H1 (cell line): ENCODE measurements around the gene CFP. TPM values are rescaled to one million over a fixed set of nuclear protein-coding genes. Genes with fewer than 3 reads are reported as not detected.

ENCODE experiments used
- CTCF ChIA-PET: fragments of 300-600 bp; sonication (Branson Sonifier 250); formaldehyde crosslinking; loops from one replicate; lab custom pipeline; 2021; ENCODE audit not compliant: partially characterized antibody; lab: Charles Lee
- POLR2A ChIA-PET: fragments of 300-600 bp; sonication (Branson Sonifier 250); formaldehyde crosslinking; loops from one replicate; lab custom pipeline; 2021; ENCODE audit warnings: inconsistent platforms; ENCODE audit not compliant: partially characterized antibody; lab: Charles Lee
- DNase-seq, 2 experiments: peaks; one replicate each; pipeline versions ENCODE4 v3.0.0 to v3.0.0-alpha.2; 2010 to 2022; ENCODE audit warnings: low spot score in 2 of 2, low read depth in 1 of 2, mixed read lengths in 1 of 2
- FAIRE-seq: peaks from 2 replicates; lab custom pipeline; 2011; peaks lifted over from hg19 to GRCh38; lab: Jason Lieb, UNC
- H2AFZ ChIP-seq: 2 replicates; pipeline ENCODE4 v1.8.1; 2012; ENCODE audit warnings: low read length, inconsistent platforms
- H2AK5ac ChIP-seq: 2 replicates; pipeline ENCODE4 v1.6.1; 2013; ENCODE audit warnings: low read depth, low read length
- H2BK120ac ChIP-seq: replicated peaks from 2 replicates; pipeline ENCODE3; 2013; ENCODE audit warnings: low read depth, low read length, inconsistent platforms
- H2BK12ac ChIP-seq: 2 replicates; pipeline ENCODE4 v1.6.1; 2013; ENCODE audit warnings: low read depth, low read length
- H2BK15ac ChIP-seq: 2 replicates; pipeline ENCODE4 v1.6.1; 2013; ENCODE audit warnings: low read length
- H2BK20ac ChIP-seq: 2 replicates; pipeline ENCODE4 v1.6.1; 2013; ENCODE audit warnings: low read length
- H2BK5ac ChIP-seq: 2 replicates; pipeline ENCODE4 v1.6.1; 2013; ENCODE audit warnings: low read depth, low read length
- H3K14ac ChIP-seq: 2 replicates; pipeline ENCODE4 v1.6.1; 2013; ENCODE audit warnings: inconsistent platforms; ENCODE audit not compliant: insufficient read length
- H3K18ac ChIP-seq: 2 replicates; pipeline ENCODE4 v1.6.1; 2013; ENCODE audit warnings: low read length; ENCODE audit errors: extremely low read depth
- H3K23ac ChIP-seq: 2 replicates; pipeline ENCODE4 v1.6.1; 2013; ENCODE audit warnings: inconsistent platforms; ENCODE audit not compliant: insufficient read length
- H3K23me2 ChIP-seq: 2 replicates; pipeline ENCODE4 v1.6.1; 2013; ENCODE audit warnings: low read depth, low read length
- H3K27ac ChIP-seq: 2 replicates; pipeline ENCODE4 v1.6.1; 2011; ENCODE audit warnings: low read depth, low read length, inconsistent platforms
- H3K27me3 ChIP-seq, 4 experiments: replicated peaks in 1 of 4; 1 replicate in 1 of 4; 2 replicates in 3 of 4; pipeline versions ENCODE4 v1.6.1 to v1.8.1; 2011 to 2013; ENCODE audit warnings: low read length in 3 of 4, mild to moderate bottlenecking in 3 of 4, inconsistent platforms in 2 of 4, mixed read lengths in 2 of 4, moderate library complexity in 1 of 4; ENCODE audit not compliant: control insufficient read depth in 3 of 4, insufficient read depth in 3 of 4; ENCODE audit errors: extremely low read depth in 1 of 4
- H3K36me3 ChIP-seq, 4 experiments: 2 replicates each; pipeline versions ENCODE4 v1.6.1 to v1.8.1; 2011 to 2013; ENCODE audit warnings: mild to moderate bottlenecking in 4 of 4, low read length in 3 of 4, moderate library complexity in 2 of 4, control low read depth in 1 of 4, inconsistent platforms in 1 of 4; ENCODE audit not compliant: insufficient read depth in 4 of 4, control insufficient read depth in 2 of 4
- H3K4ac ChIP-seq: replicated peaks from 2 replicates; pipeline ENCODE3; 2013; ENCODE audit warnings: low read length, low read depth, mixed read lengths, inconsistent platforms; ENCODE audit not compliant: insufficient read length
- H3K4me1 ChIP-seq, 4 experiments: replicated peaks in 1 of 4; 1 replicate in 1 of 4; 2 replicates in 3 of 4; pipeline versions ENCODE4 v1.6.1 to v1.8.1; 2011 to 2013; ENCODE audit warnings: low read length in 3 of 4, inconsistent platforms in 2 of 4, mixed read lengths in 1 of 4; ENCODE audit not compliant: insufficient read depth in 4 of 4, control insufficient read depth in 3 of 4
- H3K4me2 ChIP-seq, 2 experiments: 2 replicates each; pipeline versions ENCODE4 v1.6.1 to v1.8.1; 2011 to 2013; ENCODE audit warnings: low read depth in 2 of 2, low read length in 2 of 2, control low read depth in 1 of 2, inconsistent platforms in 1 of 2, mild to moderate bottlenecking in 1 of 2; ENCODE audit not compliant: insufficient read depth in 1 of 2
- H3K4me3 ChIP-seq, 4 experiments: fragments of 200-600, 300-600 bp in 1 of 4; sonication (generic), shearing (Covaris generic), sonication (Bioruptor Twin) in 1 of 4; 2 replicates each; pipeline versions ENCODE4 v1.5.1 to v1.8.1; 2011 to 2016; ENCODE audit warnings: low read length in 4 of 4, low read depth in 3 of 4, control low read depth in 2 of 4, inconsistent platforms in 2 of 4, mild to moderate bottlenecking in 2 of 4, mixed read lengths in 1 of 4, moderate library complexity in 1 of 4; ENCODE audit not compliant: insufficient read depth in 2 of 4; ENCODE audit errors: extremely low read depth in 1 of 4
- H3K56ac ChIP-seq: replicated peaks from 2 replicates; pipeline ENCODE3; 2013; ENCODE audit warnings: low read depth, mild to moderate bottlenecking, mixed read lengths, low read length, inconsistent platforms; ENCODE audit not compliant: insufficient read length
- H3K79me1 ChIP-seq: 2 replicates; pipeline ENCODE4 v1.6.1; 2013; ENCODE audit warnings: low read depth, low read length, control low read depth
- H3K79me2 ChIP-seq, 2 experiments: 2 replicates each; pipeline versions ENCODE4 v1.6.1 to v1.8.1; 2012 to 2013; ENCODE audit warnings: low read length in 2 of 2, mild to moderate bottlenecking in 2 of 2, inconsistent platforms in 1 of 2; ENCODE audit not compliant: insufficient read depth in 2 of 2, control insufficient read depth in 1 of 2
- H3K9ac ChIP-seq, 4 experiments: replicated peaks in 1 of 4; 1 replicate in 1 of 4; 2 replicates in 3 of 4; pipeline versions ENCODE4 v1.6.1 to v1.8.1; 2011 to 2013; ENCODE audit warnings: low read depth in 3 of 4, low read length in 3 of 4, control low read depth in 2 of 4, mild to moderate bottlenecking in 2 of 4, moderate library complexity in 2 of 4, inconsistent platforms in 1 of 4; ENCODE audit errors: extremely low read depth in 1 of 4
- H3K9me3 ChIP-seq, 2 experiments: 2 replicates each; pipeline versions ENCODE4 v1.6.1 to v1.8.1; 2012 to 2013; ENCODE audit warnings: mild to moderate bottlenecking in 2 of 2, moderate library complexity in 2 of 2, control low read depth in 1 of 2, inconsistent platforms in 1 of 2, low read depth in 1 of 2, low read length in 1 of 2, mixed read lengths in 1 of 2; ENCODE audit not compliant: insufficient read depth in 2 of 2
- H4K20me1 ChIP-seq, 2 experiments: replicated peaks in 1 of 2; 2 replicates each; pipeline versions ENCODE3 to v1.8.1; 2011 to 2013; ENCODE audit warnings: inconsistent platforms in 2 of 2, low read length in 2 of 2, mild to moderate bottlenecking in 1 of 2; ENCODE audit not compliant: insufficient read depth in 2 of 2, control insufficient read depth in 1 of 2
- H4K5ac ChIP-seq: 2 replicates; pipeline ENCODE4 v1.6.1; 2013; ENCODE audit warnings: low read length, low read depth, mixed read lengths, inconsistent platforms; ENCODE audit not compliant: insufficient read length
- H4K8ac ChIP-seq: 2 replicates; pipeline ENCODE4 v1.8.0; 2013; ENCODE audit warnings: mild to moderate bottlenecking, moderate library complexity, low read length, inconsistent platforms; ENCODE audit not compliant: insufficient read depth; ENCODE audit errors: extremely low read depth
- H4K91ac ChIP-seq: replicated peaks from 2 replicates; pipeline ENCODE3; 2013; ENCODE audit warnings: low read length, mixed read lengths, inconsistent platforms; ENCODE audit not compliant: insufficient read length
- BCL11A ChIP-seq, 2 experiments: IDR thresholded peaks; one replicate each; pipeline ENCODE4 v1.6.1; 2011; ENCODE audit warnings: low read depth in 2 of 2, low read length in 2 of 2, mild to moderate bottlenecking in 2 of 2
- CHD1 ChIP-seq: IDR thresholded peaks from 2 replicates; pipeline ENCODE4 v1.6.1; 2012; ENCODE audit warnings: low read depth, low read length, improper control_type of control experiment
- CHD2 ChIP-seq: IDR thresholded peaks from 2 replicates; pipeline ENCODE4 v1.6.1; 2012; ENCODE audit warnings: low read length, improper control_type of control experiment
- CTBP2 ChIP-seq: IDR thresholded peaks from 2 replicates; pipeline ENCODE4 v1.7.0; 2011; ENCODE audit warnings: borderline replicate concordance, mild to moderate bottlenecking, moderate library complexity, mixed read lengths, low read length; ENCODE audit not compliant: insufficient read depth, insufficient read length
- EP300 ChIP-seq, 2 experiments: IDR thresholded peaks; 1 replicate in 1 of 2; 2 replicates in 1 of 2; pipeline ENCODE4 v1.6.1; 2011 to 2012; ENCODE audit warnings: low read depth in 2 of 2, low read length in 2 of 2, mild to moderate bottlenecking in 2 of 2, borderline replicate concordance in 1 of 2, inconsistent platforms in 1 of 2, moderate library complexity in 1 of 2
- JUND ChIP-seq: IDR thresholded peaks from 2 replicates; pipeline ENCODE4 v1.6.1; 2011; ENCODE audit warnings: mild to moderate bottlenecking, improper control_type of control experiment, low read length
- SUZ12 ChIP-seq: fragments of 200-600 bp; sonication (generic); IDR thresholded peaks from 2 replicates; pipeline ENCODE4 v1.6.1; 2012; ENCODE audit warnings: mild to moderate bottlenecking, inconsistent platforms, low read length, moderate library complexity, mixed read lengths
- TAF1 ChIP-seq: IDR thresholded peaks from 2 replicates; pipeline ENCODE4 v1.6.1; 2011; ENCODE audit warnings: mild to moderate bottlenecking, low read depth, low read length
- WGBS, 2 experiments: shearing (Covaris generic) in 1 of 2; methylation state at CpG; one replicate each; pipeline versions ENCODE4 v1.1.6 to v1.1.7; 2013 to 2015; ENCODE audit warnings: low lambda C conversion rate in 2 of 2, mixed read lengths in 2 of 2, inconsistent platforms in 1 of 2, low coverage in 1 of 2, missing lambda C conversion rate in 1 of 2; ENCODE audit not compliant: insufficient replicate concordance in 2 of 2, insufficient coverage in 1 of 2, insufficient read length in 1 of 2; ENCODE audit errors: extremely low coverage in 1 of 2, missing lambda C conversion rate in 1 of 2; 5-methylcytosine and 5-hydroxymethylcytosine counted together
- polyA plus RNA-seq, 7 experiments: library from polyadenylated mRNA; depleted of rRNA in 3 of 7; stranded (reverse) in 5 of 7; unstranded in 2 of 7; fragments of >200 nt in 5 of 7; fragments of 200-250 nt in 2 of 7; gene quantifications; 1 replicate in 5 of 7; 2 replicates in 1 of 7; 4 replicates in 1 of 7; pipeline versions ENCODE4 v1.2.1 to v1.2.3, GENCODE V29; 2011 to 2013; ENCODE audit warnings: missing spikeins in 2 of 7, mixed read lengths in 2 of 7
- total RNA-seq: library from RNA; stranded (reverse); fragmentation: NEBNext Ultra II Directional; extraction: Animal tissue kit (Norgen Biotek cat#: 25700); gene quantifications from 2 replicates; pipeline ENCODE4 v1.2.1, GENCODE V29; 2021
- TF ChIP-seq, protein P1 (sequence below): IDR thresholded peaks from 2 replicates; pipeline ENCODE4 v1.6.1; 2012; ENCODE audit warnings: inconsistent platforms
- TF ChIP-seq, protein P2 (sequence below), 3 experiments: IDR thresholded peaks; 1 replicate in 2 of 3; 2 replicates in 1 of 3; pipeline versions ENCODE4 v1.5.1 to v1.6.1; 2011; ENCODE audit warnings: low read length in 3 of 3, mild to moderate bottlenecking in 3 of 3, inconsistent platforms in 2 of 3, low read depth in 1 of 3, moderate library complexity in 1 of 3; ENCODE audit not compliant: insufficient read depth in 1 of 3; ENCODE audit errors: control extremely low read depth in 1 of 3
- TF ChIP-seq, protein P3 (sequence below): IDR thresholded peaks from 2 replicates; pipeline ENCODE4 v1.6.1; 2011; ENCODE audit warnings: low read depth, mild to moderate bottlenecking, low read length; ENCODE audit not compliant: insufficient read depth

CFP gene
- total and polyA plus RNA-seq, 2 of the 8 experiments (the other 6 are each of a cell fraction or from before 2014, with no cell fraction given): 0.76 to 2.2 TPM

DNA sequence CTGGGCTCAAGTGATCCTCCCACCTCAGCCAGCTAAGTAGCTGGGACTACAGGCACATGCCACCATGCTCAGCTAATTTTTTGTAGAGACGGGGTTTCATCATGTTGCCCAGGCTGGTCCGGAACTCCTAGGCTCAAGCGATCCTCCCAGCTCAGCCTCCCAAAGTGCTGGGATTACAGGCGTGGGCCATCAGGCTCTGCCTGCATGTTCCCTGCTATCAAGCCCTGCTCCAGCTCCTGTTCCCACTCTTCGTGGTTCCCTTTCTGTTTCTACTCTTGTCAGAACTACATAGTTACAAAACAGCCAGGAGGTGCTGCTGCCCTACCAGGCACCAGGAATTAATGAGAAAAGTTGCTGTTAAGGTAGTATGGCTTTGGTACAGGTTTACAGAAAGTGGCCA is 38.7 kb downstream of the CFP start:
- DNase-seq (no peak), FAIRE-seq (no peak)
- H2AK5ac ChIP-seq: no peak overlapping the region
- H3K4me2 ChIP-seq: no peak overlapping the region
- H4K91ac ChIP-seq: no peak overlapping the region
- no peaks in the 10 kb centered on the region for H3K27me3 ChIP-seq
- WGBS, 2 experiments: 94% methylated on average over 5 of the region's 5 CpGs; no CpG with 5 or more reads in 1 of the 2 experiments
- H3K23me2 ChIP-seq: no peaks in the 10 kb centered on the region
- no peak overlapping the region for H3K4ac ChIP-seq
- H2BK20ac ChIP-seq: no peak overlapping the region
- no peak overlapping the region for H3K56ac ChIP-seq
- no peak overlapping the region for H2BK5ac ChIP-seq
- no peak overlapping the region for H4K5ac ChIP-seq
- H2BK15ac ChIP-seq: no peak overlapping the region
- no peak overlapping the region for H2BK120ac ChIP-seq
- H3K9ac ChIP-seq: no peak overlapping the region
- no peak overlapping the region for H2BK12ac ChIP-seq
- H4K20me1 ChIP-seq: no peaks in the 10 kb centered on the region
- ChIA-PET CTCF (no interaction called here), POLR2A (interaction anchor here (1.0 to 1.3 kb wide), 2 partner anchors 18 to 28 kb away, joined by 3 read pairs; partner anchors contain the start of gene SYN1)
- no peak overlapping the region for H3K4me3 ChIP-seq
- no peaks in the 10 kb centered on the region for H3K79me1 ChIP-seq
- no peak overlapping the region for H3K23ac ChIP-seq
- no peak overlapping the region for H3K14ac ChIP-seq
- no peaks in the 10 kb centered on the region for H3K9me3 ChIP-seq
- H3K36me3 ChIP-seq: no peaks in the 10 kb centered on the region; a peak in 1 of 8 replicates
- H3K4me1 ChIP-seq: peaks cover 0 to 2% (median 0%) of the 10 kb centered on the region in 4 experiments; a peak in 2 of 7 replicates
- no peak overlapping the region for H2AFZ ChIP-seq
- no peak overlapping the region for H4K8ac ChIP-seq
- no peaks in the 10 kb centered on the region for H3K79me2 ChIP-seq
- no peak overlapping the region for H3K27ac ChIP-seq
- H3K18ac ChIP-seq: no peak overlapping the region
- TF ChIP-seq BCL11A (IDR thresholded peaks at IDR 0.05; ENCODE audit: low read depth in 2 of 2, low read length in 2 of 2) (no peak), EP300 (IDR thresholded peaks at IDR 0.05; ENCODE audit: borderline replicate concordance in 1 of 2, low read depth in 2 of 2, low read length in 2 of 2) (no peak), JUND (no peak), CHD1 (no peak), CTBP2 (no peak), TAF1 (no peak), SUZ12 (no peak), CHD2 (no peak)
- TF ChIP-seq, protein P1, sequence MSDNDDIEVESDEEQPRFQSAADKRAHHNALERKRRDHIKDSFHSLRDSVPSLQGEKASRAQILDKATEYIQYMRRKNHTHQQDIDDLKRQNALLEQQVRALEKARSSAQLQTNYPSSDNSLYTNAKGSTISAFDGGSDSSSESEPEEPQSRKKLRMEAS: no peak
- TF ChIP-seq, protein P2, sequence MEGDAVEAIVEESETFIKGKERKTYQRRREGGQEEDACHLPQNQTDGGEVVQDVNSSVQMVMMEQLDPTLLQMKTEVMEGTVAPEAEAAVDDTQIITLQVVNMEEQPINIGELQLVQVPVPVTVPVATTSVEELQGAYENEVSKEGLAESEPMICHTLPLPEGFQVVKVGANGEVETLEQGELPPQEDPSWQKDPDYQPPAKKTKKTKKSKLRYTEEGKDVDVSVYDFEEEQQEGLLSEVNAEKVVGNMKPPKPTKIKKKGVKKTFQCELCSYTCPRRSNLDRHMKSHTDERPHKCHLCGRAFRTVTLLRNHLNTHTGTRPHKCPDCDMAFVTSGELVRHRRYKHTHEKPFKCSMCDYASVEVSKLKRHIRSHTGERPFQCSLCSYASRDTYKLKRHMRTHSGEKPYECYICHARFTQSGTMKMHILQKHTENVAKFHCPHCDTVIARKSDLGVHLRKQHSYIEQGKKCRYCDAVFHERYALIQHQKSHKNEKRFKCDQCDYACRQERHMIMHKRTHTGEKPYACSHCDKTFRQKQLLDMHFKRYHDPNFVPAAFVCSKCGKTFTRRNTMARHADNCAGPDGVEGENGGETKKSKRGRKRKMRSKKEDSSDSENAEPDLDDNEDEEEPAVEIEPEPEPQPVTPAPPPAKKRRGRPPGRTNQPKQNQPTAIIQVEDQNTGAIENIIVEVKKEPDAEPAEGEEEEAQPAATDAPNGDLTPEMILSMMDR (IDR thresholded peaks at IDR 0.05; ENCODE audit: control extremely low read depth in 1 of 3, insufficient read depth in 1 of 3, low read depth in 1 of 3, low read length in 3 of 3): no peak
- TF ChIP-seq, protein P3, sequence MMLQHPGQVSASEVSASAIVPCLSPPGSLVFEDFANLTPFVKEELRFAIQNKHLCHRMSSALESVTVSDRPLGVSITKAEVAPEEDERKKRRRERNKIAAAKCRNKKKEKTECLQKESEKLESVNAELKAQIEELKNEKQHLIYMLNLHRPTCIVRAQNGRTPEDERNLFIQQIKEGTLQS: no peak
